Activated CD8-positive, alpha-beta memory T cell treated with anti-CD3 and anti-CD28 coated beads, Interleukin-2, amount 50 U/mL, for 4 hours (primary cell): Measurements from ENCODE around the gene CR1.
"Not testable (repeated sequence)": the region's sequence is repeated elsewhere in the genome, so short reads cannot be mapped to it uniquely, and the experiment has no call there.

Source experiments
- DNase-seq: peaks from one replicate; pipeline ENCODE4 v3.0.0-alpha.2; 2020

CR1 gene

GRCh38 chr1:207510444-207510843 is 14.5 kb downstream of the CR1 start:
- no peak for DNase-seq

- no peak for DNase-seq
These were observed 18.9 kb downstream of the CR1 start for GRCh38 chr1:207514890-207515289.

- no peak for DNase-seq
These were observed 20.8 kb downstream of the CR1 start for GRCh38 chr1:207516729-207517128.

- no peak for DNase-seq
These were observed 22.8 kb downstream of the CR1 start for GRCh38 chr1:207518608-207519236.

- DNase-seq = no peak
These were observed 23.8 kb downstream of the CR1 start for GRCh38 chr1:207519505-207520399.

- DNase-seq = not testable (repeated sequence)
These were observed 24.7 kb downstream of the CR1 start for GRCh38 chr1:207520400-207521345.

GRCh38 chr1:207525239-207525638 is 29.3 kb downstream of the CR1 start:
- not testable (repeated sequence) for DNase-seq

GRCh38 chr1:207528401-207528800 is 32.4 kb downstream of the CR1 start:
- not testable (repeated sequence) for DNase-seq

- not testable (repeated sequence) for DNase-seq
These were observed 40.3 kb downstream of the CR1 start for GRCh38 chr1:207536263-207536662.

- not testable (repeated sequence) for DNase-seq
These were observed 50.9 kb downstream of the CR1 start for GRCh38 chr1:207546677-207547357.

- DNase-seq = not testable (repeated sequence)
These were observed 58.9 kb downstream of the CR1 start for GRCh38 chr1:207554823-207555222.

- no peak for DNase-seq
These were observed 69.8 kb downstream of the CR1 start for GRCh38 chr1:207565546-207566468.

GRCh38 chr1:207571926-207572325 is 76.0 kb downstream of the CR1 start:
- not testable (repeated sequence) for DNase-seq

- DNase-seq = not testable (repeated sequence)
These were observed 77.1 kb downstream of the CR1 start for GRCh38 chr1:207573074-207573473.

GRCh38 chr1:207575381-207575780 is 79.4 kb downstream of the CR1 start:
- DNase-seq = not testable (repeated sequence)

- DNase-seq = no peak
These were observed 83.0 kb downstream of the CR1 start for GRCh38 chr1:207578796-207579435.

- DNase-seq = no peak
These were observed 83.5 kb downstream of the CR1 start for GRCh38 chr1:207579436-207579799.

GRCh38 chr1:207581496-207582153 is 85.7 kb downstream of the CR1 start:
- DNase-seq = no peak

- not testable (repeated sequence) for DNase-seq
These were observed 93.5 kb downstream of the CR1 start for GRCh38 chr1:207589506-207589905.

- not testable (repeated sequence) for DNase-seq
These were observed 95.2 kb downstream of the CR1 start for GRCh38 chr1:207591205-207591604.
